ENCODE results near the gene SH3BGRL3. TPM values are rescaled to one million over a fixed set of nuclear protein-coding genes. Genes with fewer than 3 reads are reported as not detected.

SH3BGRL3 gene
- total and polyA plus RNA-seq, 2 donors from 2014 or later: 140 to 180 TPM

DNA sequence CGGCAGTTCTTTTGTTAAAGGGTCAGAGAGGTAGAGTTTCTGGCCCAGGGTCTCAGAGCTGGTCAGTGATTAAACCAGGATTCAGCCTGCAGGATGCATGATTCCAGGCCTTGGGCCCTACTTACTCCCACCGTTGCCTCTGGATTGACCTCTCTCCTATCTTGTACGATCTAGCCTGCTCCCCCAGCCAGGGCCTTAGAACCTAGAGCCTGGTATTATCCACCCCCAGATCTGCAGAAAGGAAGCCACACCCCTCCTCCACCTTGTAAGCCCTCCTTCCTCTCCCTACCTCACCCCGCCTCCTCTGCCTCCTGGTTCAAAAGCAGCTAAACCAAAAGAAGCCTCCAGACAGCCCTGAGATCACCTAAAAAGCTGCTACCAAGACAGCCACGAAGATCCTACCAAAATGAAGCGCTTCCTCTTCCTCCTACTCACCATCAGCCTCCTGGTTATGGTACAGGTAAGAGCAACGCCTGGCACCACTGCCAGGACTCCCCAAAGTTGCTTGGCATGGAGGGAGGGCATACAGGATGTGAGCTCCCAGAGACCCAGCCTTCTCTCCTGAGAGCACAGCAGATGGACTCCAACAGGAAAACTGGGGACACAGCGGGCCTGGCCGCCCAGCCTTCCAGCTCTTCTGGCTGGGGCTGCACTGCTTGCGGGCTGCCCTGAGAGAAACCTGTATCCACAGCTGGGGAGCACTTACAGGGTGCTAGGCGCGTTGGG is 37.9 kb downstream of the SH3BGRL3 start, which contains the start of gene CD52:
TSS of gene CD52 (plus strand) at position 347 of the 726 bp plus-strand sequence. CDS start at position 407, 60 bp downstream.
- Histone ChIP-seq H3K36me3 (ENCODE audit: control insufficient read depth in 2 of 3, insufficient read depth in 3 of 3, low read length in 3 of 3) (no peaks in the 10 kb centered on the region), H3K4me1 (ENCODE audit: control insufficient read depth in 2 of 3, insufficient read depth in 2 of 3, low read depth in 1 of 3, low read length in 3 of 3) (peaks cover 0 to 3% (median 3%) of the 10 kb centered on the region in 3 donors), H3K27ac (ENCODE audit: low read depth in 2 of 2, low read length in 2 of 2) (no peak within 1 kb of the TSS), H3K9me3 (ENCODE audit: control insufficient read depth in 2 of 3, insufficient read depth in 1 of 3, low read length in 3 of 3) (no peaks in the 10 kb centered on the region), H3K4me3 (ENCODE audit: low read length in 3 of 3) (no peak within 1 kb of the TSS), H3K27me3 (ENCODE audit: control insufficient read depth, insufficient read depth, low read length) (no peaks in the 10 kb centered on the region), H3K9ac (ENCODE audit: low read length in 3 of 3) (no peak within 1 kb of the TSS)
- TF ChIP-seq, protein P1, sequence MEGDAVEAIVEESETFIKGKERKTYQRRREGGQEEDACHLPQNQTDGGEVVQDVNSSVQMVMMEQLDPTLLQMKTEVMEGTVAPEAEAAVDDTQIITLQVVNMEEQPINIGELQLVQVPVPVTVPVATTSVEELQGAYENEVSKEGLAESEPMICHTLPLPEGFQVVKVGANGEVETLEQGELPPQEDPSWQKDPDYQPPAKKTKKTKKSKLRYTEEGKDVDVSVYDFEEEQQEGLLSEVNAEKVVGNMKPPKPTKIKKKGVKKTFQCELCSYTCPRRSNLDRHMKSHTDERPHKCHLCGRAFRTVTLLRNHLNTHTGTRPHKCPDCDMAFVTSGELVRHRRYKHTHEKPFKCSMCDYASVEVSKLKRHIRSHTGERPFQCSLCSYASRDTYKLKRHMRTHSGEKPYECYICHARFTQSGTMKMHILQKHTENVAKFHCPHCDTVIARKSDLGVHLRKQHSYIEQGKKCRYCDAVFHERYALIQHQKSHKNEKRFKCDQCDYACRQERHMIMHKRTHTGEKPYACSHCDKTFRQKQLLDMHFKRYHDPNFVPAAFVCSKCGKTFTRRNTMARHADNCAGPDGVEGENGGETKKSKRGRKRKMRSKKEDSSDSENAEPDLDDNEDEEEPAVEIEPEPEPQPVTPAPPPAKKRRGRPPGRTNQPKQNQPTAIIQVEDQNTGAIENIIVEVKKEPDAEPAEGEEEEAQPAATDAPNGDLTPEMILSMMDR (IDR thresholded peaks at IDR 0.05; ENCODE audit: borderline replicate concordance, extremely low read depth, insufficient read depth): no peak
- intact Hi-C loops (cut with DNase I): no loop called here
- FAIRE-seq (no peak), DNase-seq (peak in 1 of 5 donors; percentile 13)

DNA sequence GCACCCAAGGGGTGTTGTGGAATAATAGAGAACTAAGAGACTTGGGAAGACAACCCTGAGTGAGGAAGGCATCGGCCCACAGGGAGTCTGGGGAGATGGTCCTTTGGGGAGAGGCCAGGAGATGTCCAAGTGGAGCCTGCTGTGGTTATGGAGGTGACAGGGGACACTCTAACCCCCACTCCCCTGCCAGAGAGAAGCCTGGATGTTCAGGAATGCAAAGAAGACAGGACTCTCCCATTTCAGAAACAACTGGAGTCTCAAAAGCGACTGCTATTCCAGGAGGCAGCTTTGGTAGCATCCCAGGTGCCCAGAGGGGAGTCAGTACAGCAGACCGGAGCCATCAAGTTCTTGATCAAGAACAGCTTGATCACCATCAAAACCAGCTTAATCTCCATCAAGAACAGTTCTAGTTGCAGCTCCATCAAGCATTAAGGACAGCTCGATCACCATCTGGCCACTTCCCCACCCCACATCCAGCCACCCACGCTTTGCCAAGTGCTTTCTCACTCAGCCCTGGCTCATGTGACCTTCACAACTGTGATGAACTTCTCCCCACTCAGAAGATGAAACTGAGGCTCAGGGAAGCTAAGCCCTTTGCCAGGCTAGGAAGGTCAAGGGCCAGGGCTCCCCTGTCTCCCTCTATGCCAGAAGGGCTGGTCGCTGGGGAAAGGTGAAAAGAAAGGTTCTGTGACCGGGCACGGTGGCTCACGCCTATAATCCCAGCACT is 38.6 kb downstream of the SH3BGRL3 start:
- no peaks in the 10 kb centered on the region for H3K9me3 ChIP-seq (ENCODE audit: control insufficient read depth in 2 of 3, insufficient read depth in 1 of 3, low read length in 3 of 3)
- FAIRE-seq: no peak
- no peak overlapping the region for H3K9ac ChIP-seq (ENCODE audit: low read length in 3 of 3)
- H3K4me3 ChIP-seq (ENCODE audit: low read length in 3 of 3): no peak overlapping the region
- no peaks in the 10 kb centered on the region for H3K27me3 ChIP-seq (ENCODE audit: control insufficient read depth, insufficient read depth, low read length)
- no peak for DNase-seq
- TF ChIP-seq, protein P1 (IDR thresholded peaks at IDR 0.05; ENCODE audit: borderline replicate concordance, extremely low read depth, insufficient read depth): no peak
- H3K27ac ChIP-seq (ENCODE audit: low read depth in 2 of 2, low read length in 2 of 2): no peak overlapping the region
- no peaks in the 10 kb centered on the region for H3K36me3 ChIP-seq (ENCODE audit: control insufficient read depth in 2 of 3, insufficient read depth in 3 of 3, low read length in 3 of 3)
- peaks cover 0 to 3% (median 3%) of the 10 kb centered on the region in 3 donors for H3K4me1 ChIP-seq (ENCODE audit: control insufficient read depth in 2 of 3, insufficient read depth in 2 of 3, low read depth in 1 of 3, low read length in 3 of 3)
- intact Hi-C loops (cut with DNase I): no loop called here

DNA sequence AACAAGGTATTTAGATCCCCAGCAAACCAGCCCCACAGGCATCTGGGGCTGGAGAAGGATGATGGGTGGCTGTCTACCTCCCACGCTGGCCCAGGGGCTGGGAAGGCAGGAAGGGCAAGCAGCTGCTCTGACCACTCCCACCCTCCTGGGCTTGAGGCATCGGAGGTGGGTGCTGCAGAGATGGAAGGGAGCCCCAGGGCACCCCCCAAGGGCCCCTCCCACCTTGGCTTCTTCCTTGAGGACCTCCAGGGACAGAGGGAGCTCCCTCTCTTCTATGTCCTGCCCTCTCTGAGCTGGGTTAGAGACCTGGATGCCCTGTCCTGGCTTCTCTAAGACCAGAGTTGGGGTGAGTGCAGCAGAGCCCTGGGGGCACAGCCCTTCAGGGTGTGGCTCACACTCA is 41.0 kb downstream of the SH3BGRL3 start:
- Histone ChIP-seq H3K4me3 (ENCODE audit: low read length in 3 of 3) (no peak overlapping the region), H3K36me3 (ENCODE audit: control insufficient read depth in 2 of 3, insufficient read depth in 3 of 3, low read length in 3 of 3) (no peaks in the 10 kb centered on the region), H3K9me3 (ENCODE audit: control insufficient read depth in 2 of 3, insufficient read depth in 1 of 3, low read length in 3 of 3) (no peaks in the 10 kb centered on the region), H3K27me3 (ENCODE audit: control insufficient read depth, insufficient read depth, low read length) (no peaks in the 10 kb centered on the region), H3K9ac (ENCODE audit: low read length in 3 of 3) (no peak overlapping the region), H3K4me1 (ENCODE audit: control insufficient read depth in 2 of 3, insufficient read depth in 2 of 3, low read depth in 1 of 3, low read length in 3 of 3) (peaks cover 0 to 3% (median 3%) of the 10 kb centered on the region in 3 donors), H3K27ac (ENCODE audit: low read depth in 2 of 2, low read length in 2 of 2) (no peak overlapping the region)
- intact Hi-C loops (cut with DNase I): loop anchor here (5.0 kb wide), 1 partner anchor 49 kb away; no protein-coding TSS in a partner anchor
- DNase-seq: no peak
- TF ChIP-seq, protein P1 (IDR thresholded peaks at IDR 0.05; ENCODE audit: borderline replicate concordance, extremely low read depth, insufficient read depth): no peak
- no peak for FAIRE-seq
